Transverse colon (tissue), 4 donors: Measurements from ENCODE around the gene SLC35F2.

Experiments used
- CTCF ChIP-seq, 5 experiments: fragments of 200-600 bp in 3 of 5; fragments of 450-650 bp in 2 of 5; sonication (generic) in 3 of 5; IDR thresholded peaks; 1 replicate in 2 of 5; 2 replicates in 3 of 5; pipeline ENCODE4 v1.5.1; 2016 to 2017; ENCODE audit warnings: antibody characterized with exemption in 5 of 5, inconsistent platforms in 3 of 5, mild to moderate bottlenecking in 2 of 5, moderate library complexity in 1 of 5
- EP300 ChIP-seq: sonication (generic); formaldehyde crosslinking; IDR thresholded peaks from one replicate; pipeline ENCODE4 v1.6.1; 2017; ENCODE audit warnings: antibody characterized with exemption, low read depth
- POLR2A ChIP-seq: fragments of 450-650 bp; IDR thresholded peaks from one replicate; pipeline ENCODE4 v1.6.1; 2016; ENCODE audit warnings: antibody characterized with exemption, mild to moderate bottlenecking, moderate library complexity
- POLR2AphosphoS5 ChIP-seq, 3 donors: sonication (generic); formaldehyde crosslinking; IDR thresholded peaks; one replicate each; pipeline ENCODE4 v1.6.1; 2016; ENCODE audit warnings: antibody characterized with exemption in 3 of 3

GRCh38 chr11:107853070-107853469 lies 5.5 kb downstream of the SLC35F2 start:
- TF ChIP-seq CTCF (IDR thresholded peaks at IDR 0.05) = no peak
- TF ChIP-seq POLR2AphosphoS5 (IDR thresholded peaks at IDR 0.05) = no peak
- TF ChIP-seq POLR2A = no peak
- no peak for TF ChIP-seq EP300
